ENCODE results near the gene CCNJL.

CCNJL gene

DNA sequence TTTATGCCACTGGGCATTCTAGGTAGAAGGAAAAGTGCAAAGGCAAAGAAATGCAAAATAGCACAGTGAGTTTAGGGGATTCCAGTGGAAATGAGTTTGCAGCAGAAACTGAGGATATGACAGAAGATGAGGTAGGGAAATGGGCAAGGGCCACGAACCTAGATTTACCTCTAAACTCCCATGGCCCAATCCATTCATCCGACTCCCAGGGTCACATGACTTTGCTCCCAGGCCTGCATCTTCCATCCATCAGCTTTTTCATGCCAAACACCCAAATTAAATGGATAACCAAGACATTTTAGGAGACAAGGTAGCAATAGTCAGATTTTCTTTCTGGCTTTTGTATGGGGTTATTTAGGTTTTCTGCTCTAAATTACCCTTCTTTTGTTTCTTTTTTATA, 105.3 kb downstream of the CCNJL start:
- TF ChIP-seq, protein P1, sequence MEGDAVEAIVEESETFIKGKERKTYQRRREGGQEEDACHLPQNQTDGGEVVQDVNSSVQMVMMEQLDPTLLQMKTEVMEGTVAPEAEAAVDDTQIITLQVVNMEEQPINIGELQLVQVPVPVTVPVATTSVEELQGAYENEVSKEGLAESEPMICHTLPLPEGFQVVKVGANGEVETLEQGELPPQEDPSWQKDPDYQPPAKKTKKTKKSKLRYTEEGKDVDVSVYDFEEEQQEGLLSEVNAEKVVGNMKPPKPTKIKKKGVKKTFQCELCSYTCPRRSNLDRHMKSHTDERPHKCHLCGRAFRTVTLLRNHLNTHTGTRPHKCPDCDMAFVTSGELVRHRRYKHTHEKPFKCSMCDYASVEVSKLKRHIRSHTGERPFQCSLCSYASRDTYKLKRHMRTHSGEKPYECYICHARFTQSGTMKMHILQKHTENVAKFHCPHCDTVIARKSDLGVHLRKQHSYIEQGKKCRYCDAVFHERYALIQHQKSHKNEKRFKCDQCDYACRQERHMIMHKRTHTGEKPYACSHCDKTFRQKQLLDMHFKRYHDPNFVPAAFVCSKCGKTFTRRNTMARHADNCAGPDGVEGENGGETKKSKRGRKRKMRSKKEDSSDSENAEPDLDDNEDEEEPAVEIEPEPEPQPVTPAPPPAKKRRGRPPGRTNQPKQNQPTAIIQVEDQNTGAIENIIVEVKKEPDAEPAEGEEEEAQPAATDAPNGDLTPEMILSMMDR (conservative IDR thresholded peaks at IDR 0.05; ENCODE audit: control insufficient read depth, insufficient read depth, low read depth, low read length), result no peak
- no peak overlapping the region for H3K4me3 ChIP-seq (ENCODE audit: control insufficient read depth, low read depth, low read length)
- DNase-seq (ENCODE audit: low read depth), result no peak
